H1 (cell line): Measurements from ENCODE around the gene PRKCH. TPM values are rescaled to one million over a fixed set of nuclear protein-coding genes. Genes with fewer than 3 reads are reported as not detected.
A peak's percentile ranks its signal among the peaks of the same experiment; 100 is the strongest.

Experiments used
- ASH2L ChIP-seq: fragments of 200-600, 300-600 bp; sonication (generic); IDR thresholded peaks from one replicate; pipeline ENCODE4 v1.7.1; 2017; ENCODE audit warnings: low read length
- CHD1 ChIP-seq: IDR thresholded peaks from 2 replicates; pipeline ENCODE4 v1.6.1; 2012; ENCODE audit warnings: low read depth, low read length, improper control_type of control experiment
- CHD2 ChIP-seq: IDR thresholded peaks from 2 replicates; pipeline ENCODE4 v1.6.1; 2012; ENCODE audit warnings: low read length, improper control_type of control experiment
- CTCF ChIP-seq, 3 experiments: IDR thresholded peaks; 1 replicate in 2 of 3; 2 replicates in 1 of 3; pipeline versions ENCODE4 v1.5.1 to v1.6.1; 2011; ENCODE audit warnings: low read length in 3 of 3, mild to moderate bottlenecking in 3 of 3, inconsistent platforms in 2 of 3, low read depth in 1 of 3, moderate library complexity in 1 of 3; ENCODE audit not compliant: insufficient read depth in 1 of 3; ENCODE audit errors: control extremely low read depth in 1 of 3
- E2F6 ChIP-seq: IDR thresholded peaks from 2 replicates; pipeline ENCODE4 v1.6.1; 2012; ENCODE audit warnings: inconsistent platforms
- EGR1 ChIP-seq: IDR thresholded peaks from 2 replicates; pipeline ENCODE4 v1.6.1; 2011; ENCODE audit warnings: low read depth, low read length, borderline replicate concordance
- EP300 ChIP-seq, 2 experiments: IDR thresholded peaks; 1 replicate in 1 of 2; 2 replicates in 1 of 2; pipeline ENCODE4 v1.6.1; 2011 to 2012; ENCODE audit warnings: low read depth in 2 of 2, low read length in 2 of 2, mild to moderate bottlenecking in 2 of 2, borderline replicate concordance in 1 of 2, inconsistent platforms in 1 of 2, moderate library complexity in 1 of 2
- HDAC2 ChIP-seq, 2 experiments: fragments of 300-600 bp in 1 of 2; sonication (generic) in 1 of 2; IDR thresholded peaks; 2 replicates each; pipeline ENCODE4 v1.6.1; 2011 to 2012; ENCODE audit warnings: low read depth in 2 of 2, low read length in 2 of 2, mild to moderate bottlenecking in 2 of 2, moderate library complexity in 2 of 2, borderline replicate concordance in 1 of 2, inconsistent platforms in 1 of 2
- HDAC6 ChIP-seq: IDR thresholded peaks from one replicate; pipeline ENCODE4 v1.7.1; 2012; ENCODE audit warnings: low read depth, mild to moderate bottlenecking, inconsistent platforms, low read length, moderate library complexity
- JUND ChIP-seq: IDR thresholded peaks from 2 replicates; pipeline ENCODE4 v1.6.1; 2011; ENCODE audit warnings: mild to moderate bottlenecking, improper control_type of control experiment, low read length
- PHF8 ChIP-seq: fragments of 200-600 bp; sonication (generic); conservative IDR thresholded peaks from 2 replicates; pipeline ENCODE4 v1.7.1; 2012; ENCODE audit warnings: low read depth, mild to moderate bottlenecking, inconsistent platforms, low read length, moderate library complexity
- SIN3A ChIP-seq, 2 experiments: IDR thresholded peaks in 1 of 2; conservative IDR thresholded peaks in 1 of 2; 2 replicates each; pipeline ENCODE4 v1.6.1; 2011 to 2012; ENCODE audit warnings: low read length in 2 of 2, improper control_type of control experiment in 1 of 2, low read depth in 1 of 2, mild to moderate bottlenecking in 1 of 2
- SUZ12 ChIP-seq: fragments of 200-600 bp; sonication (generic); IDR thresholded peaks from 2 replicates; pipeline ENCODE4 v1.6.1; 2012; ENCODE audit warnings: mild to moderate bottlenecking, inconsistent platforms, low read length, moderate library complexity, mixed read lengths
- polyA plus RNA-seq, 7 experiments: library from polyadenylated mRNA; depleted of rRNA in 3 of 7; stranded (reverse) in 5 of 7; unstranded in 2 of 7; fragments of >200 nt in 5 of 7; fragments of 200-250 nt in 2 of 7; gene quantifications; 1 replicate in 5 of 7; 2 replicates in 1 of 7; 4 replicates in 1 of 7; pipeline versions ENCODE4 v1.2.1 to v1.2.3, GENCODE V29; 2011 to 2013; ENCODE audit warnings: missing spikeins in 2 of 7, mixed read lengths in 2 of 7
- total RNA-seq: library from RNA; stranded (reverse); fragmentation: NEBNext Ultra II Directional; extraction: Animal tissue kit (Norgen Biotek cat#: 25700); gene quantifications from 2 replicates; pipeline ENCODE4 v1.2.1, GENCODE V29; 2021

PRKCH gene
- total and polyA plus RNA-seq, 2 of the 8 experiments (the other 6 are each of a cell fraction or from before 2014, with no cell fraction given) = 6.4 to 7.0 TPM

DNA sequence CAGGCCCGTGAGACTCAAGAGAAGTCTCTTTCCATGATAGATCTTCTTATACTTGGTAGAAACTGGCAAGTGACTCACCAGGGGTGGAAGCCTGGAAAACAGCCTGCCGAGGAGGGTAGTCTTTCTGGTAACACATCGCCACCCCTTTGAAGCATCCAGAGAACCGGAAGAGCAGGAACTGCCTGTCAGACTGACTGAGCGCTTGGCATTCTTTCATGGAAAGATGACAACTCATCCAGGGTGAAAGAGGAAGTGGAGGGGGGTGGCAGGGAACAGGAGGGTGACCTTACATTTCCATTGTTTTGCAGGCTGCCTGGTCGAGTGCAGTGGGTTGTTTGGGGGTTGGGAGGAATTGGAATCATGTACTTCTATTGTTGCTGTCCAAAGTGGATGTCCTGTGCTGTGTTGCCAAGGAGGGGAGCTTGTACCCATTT, 34.5 kb downstream of the PRKCH start (continued):
- TF ChIP-seq EP300 (IDR thresholded peaks at IDR 0.05; ENCODE audit: borderline replicate concordance in 1 of 2, low read depth in 2 of 2, low read length in 2 of 2) = no peak
- 0 out of 4 replicates have a peak, but pooled peaks of 1 of the 2 experiments have one; percentile 24 for TF ChIP-seq HDAC2 (IDR thresholded peaks at IDR 0.05; ENCODE audit: borderline replicate concordance in 1 of 2, low read depth in 2 of 2, low read length in 2 of 2)
- TF ChIP-seq EGR1 = no peak
- no peak for TF ChIP-seq SUZ12
- no peak for TF ChIP-seq CHD1
- no peak for TF ChIP-seq ASH2L
- no peak for TF ChIP-seq E2F6
- TF ChIP-seq CHD2 = peak; percentile 25; the same call in 1 of the 2 replicates
- no peak for TF ChIP-seq PHF8
- TF ChIP-seq SIN3A (conservative IDR thresholded peaks at IDR 0.05 in 1 of 2, IDR thresholded peaks at IDR 0.05 in 1 of 2; ENCODE audit: low read depth in 1 of 2, low read length in 2 of 2) = peak in 1 of 2 experiments; percentile 72; a peak in 1 of 4 replicates
- no peak for TF ChIP-seq CTCF (IDR thresholded peaks at IDR 0.05; ENCODE audit: control extremely low read depth in 1 of 3, insufficient read depth in 1 of 3, low read depth in 1 of 3, low read length in 3 of 3)
- peak; percentile 57; the same call in 1 of the 2 replicates for TF ChIP-seq JUND
- TF ChIP-seq HDAC6 = no peak
